Measurements from ENCODE around the gene COMMD10.

Gene COMMD10

GRCh38 chr5:116297296-116297814, 212.5 kb downstream of the COMMD10 start:
- DNase-seq, result no peak

- DNase-seq, result no peak
These were observed 215.2 kb downstream of the COMMD10 start for GRCh38 chr5:116299746-116300640.

- DNase-seq, result no peak
These were observed 216.3 kb downstream of the COMMD10 start for GRCh38 chr5:116301110-116301509.

GRCh38 chr5:116303340-116303739, 218.5 kb downstream of the COMMD10 start:
- DNase-seq, result no peak

GRCh38 chr5:116303810-116304209, 219.0 kb downstream of the COMMD10 start:
- no peak for DNase-seq

- DNase-seq, result no peak
These were observed 221.1 kb downstream of the COMMD10 start for GRCh38 chr5:116305899-116306298.

- no peak for DNase-seq
These were observed 222.0 kb downstream of the COMMD10 start for GRCh38 chr5:116306846-116307245.

- DNase-seq, result no peak
These were observed 223.6 kb downstream of the COMMD10 start for GRCh38 chr5:116308391-116308790.

GRCh38 chr5:116313366-116313765, 228.5 kb downstream of the COMMD10 start:
- DNase-seq, result no peak

GRCh38 chr5:116315531-116315930, 230.7 kb downstream of the COMMD10 start:
- DNase-seq, result no peak

- DNase-seq, result no peak
These were observed 233.4 kb downstream of the COMMD10 start for GRCh38 chr5:116318091-116318854.

- no peak for DNase-seq
These were observed 235.7 kb downstream of the COMMD10 start for GRCh38 chr5:116320486-116320885.

- no peak for DNase-seq
These were observed 244.7 kb downstream of the COMMD10 start for GRCh38 chr5:116329503-116329902.

GRCh38 chr5:116340799-116341198, 256.0 kb downstream of the COMMD10 start:
- no peak for DNase-seq

Measured in activated gamma-delta T cell (primary cell).